ENCODE results near the gene PKP1.

DNA sequence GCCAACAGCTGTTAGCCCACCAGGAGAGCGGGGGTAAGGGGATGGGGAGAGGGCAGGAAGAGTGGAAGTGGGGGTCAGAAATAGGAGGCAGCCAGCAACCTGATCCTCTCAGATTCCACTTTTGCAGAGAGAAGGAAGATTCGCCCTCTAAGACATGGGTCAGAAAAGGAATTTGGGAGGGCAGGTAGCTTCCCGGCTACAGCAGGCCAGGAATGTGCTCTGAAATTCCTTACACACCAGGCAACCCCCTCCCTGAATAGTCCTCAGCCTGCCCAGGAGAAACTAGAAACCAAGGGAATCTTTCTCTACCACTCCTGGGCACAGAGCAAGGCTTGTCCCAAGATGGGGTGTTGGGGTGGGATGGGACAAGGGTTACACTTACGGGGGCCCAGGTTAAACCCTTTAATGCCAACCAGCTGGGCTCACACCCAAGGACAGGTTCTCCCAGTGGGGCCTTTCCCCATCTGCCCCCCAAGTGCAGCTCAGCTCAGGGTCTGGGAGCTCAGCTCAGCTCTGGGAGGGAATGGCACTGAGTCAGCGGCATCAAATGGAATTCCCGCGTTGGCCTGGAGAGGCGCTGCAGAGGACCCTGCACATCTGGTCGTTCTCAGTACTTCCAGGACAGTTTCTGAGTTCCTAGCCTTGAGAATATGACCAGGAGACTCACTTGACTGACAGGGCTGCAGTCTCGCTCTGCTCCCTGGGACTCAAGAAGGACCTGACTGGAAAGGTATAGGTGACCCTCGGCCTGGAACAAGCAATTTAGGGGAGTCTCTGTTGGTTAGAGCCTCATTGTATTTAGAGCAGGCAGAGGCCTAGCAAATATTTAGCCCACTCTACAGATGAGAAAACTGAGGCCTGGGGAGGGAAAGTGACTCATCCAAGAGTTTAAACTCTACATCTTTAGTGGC lies 93.4 kb downstream of the PKP1 start:
- TF ChIP-seq, protein P1, sequence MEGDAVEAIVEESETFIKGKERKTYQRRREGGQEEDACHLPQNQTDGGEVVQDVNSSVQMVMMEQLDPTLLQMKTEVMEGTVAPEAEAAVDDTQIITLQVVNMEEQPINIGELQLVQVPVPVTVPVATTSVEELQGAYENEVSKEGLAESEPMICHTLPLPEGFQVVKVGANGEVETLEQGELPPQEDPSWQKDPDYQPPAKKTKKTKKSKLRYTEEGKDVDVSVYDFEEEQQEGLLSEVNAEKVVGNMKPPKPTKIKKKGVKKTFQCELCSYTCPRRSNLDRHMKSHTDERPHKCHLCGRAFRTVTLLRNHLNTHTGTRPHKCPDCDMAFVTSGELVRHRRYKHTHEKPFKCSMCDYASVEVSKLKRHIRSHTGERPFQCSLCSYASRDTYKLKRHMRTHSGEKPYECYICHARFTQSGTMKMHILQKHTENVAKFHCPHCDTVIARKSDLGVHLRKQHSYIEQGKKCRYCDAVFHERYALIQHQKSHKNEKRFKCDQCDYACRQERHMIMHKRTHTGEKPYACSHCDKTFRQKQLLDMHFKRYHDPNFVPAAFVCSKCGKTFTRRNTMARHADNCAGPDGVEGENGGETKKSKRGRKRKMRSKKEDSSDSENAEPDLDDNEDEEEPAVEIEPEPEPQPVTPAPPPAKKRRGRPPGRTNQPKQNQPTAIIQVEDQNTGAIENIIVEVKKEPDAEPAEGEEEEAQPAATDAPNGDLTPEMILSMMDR (IDR thresholded peaks at IDR 0.05; ENCODE audit: low read depth, low read length, poor library complexity, severe bottlenecking), result peak; percentile 65
- no peak for TF ChIP-seq EZH2phosphoT487 (IDR thresholded peaks at IDR 0.05; ENCODE audit: borderline replicate concordance, low read length)

All from DOHH2 (cell line).